ENCODE results near the gene WWOX.

Gene WWOX

DNA sequence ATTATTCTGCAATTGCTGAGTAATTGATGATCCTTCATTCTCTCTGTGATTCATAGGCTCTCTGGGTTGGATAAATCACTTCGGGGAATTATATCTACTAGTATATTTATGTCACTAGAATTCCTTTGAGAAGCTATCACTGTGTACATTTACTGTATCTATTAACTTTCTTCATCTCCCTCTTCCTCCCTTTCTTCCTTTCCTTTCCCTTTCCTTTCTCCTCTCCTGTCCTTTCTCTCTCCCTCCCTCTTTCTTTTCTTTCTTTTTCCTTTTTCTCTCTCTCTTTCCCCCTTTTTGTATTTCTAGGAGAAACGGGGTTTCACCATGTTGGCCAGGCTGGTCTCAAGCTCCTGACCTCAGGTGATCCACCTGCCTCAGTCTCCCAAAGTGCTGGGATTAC lies 711.8 kb downstream of the WWOX start:
- no peak for DNase-seq (ENCODE audit: low spot score)

DNA sequence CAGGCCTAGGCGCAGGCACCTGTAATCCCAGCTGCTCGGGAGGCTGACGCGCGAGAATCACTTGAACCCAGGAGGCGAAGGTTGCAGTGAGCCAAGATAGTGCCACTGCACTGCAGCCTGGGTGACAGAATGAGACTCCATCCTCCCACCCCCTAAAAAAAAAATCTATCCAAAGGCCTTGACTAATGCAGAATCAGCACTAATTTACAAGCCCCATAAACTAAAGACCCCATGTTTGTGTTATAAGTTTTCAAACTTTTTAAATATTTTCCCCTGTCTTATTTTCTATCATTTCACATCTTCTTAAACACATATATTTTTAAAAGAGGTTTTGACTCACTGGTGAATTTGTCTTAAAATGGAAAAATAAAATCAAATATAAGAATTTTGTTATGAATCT lies 713.1 kb downstream of the WWOX start:
- DNase-seq (ENCODE audit: low spot score), result no peak

DNA sequence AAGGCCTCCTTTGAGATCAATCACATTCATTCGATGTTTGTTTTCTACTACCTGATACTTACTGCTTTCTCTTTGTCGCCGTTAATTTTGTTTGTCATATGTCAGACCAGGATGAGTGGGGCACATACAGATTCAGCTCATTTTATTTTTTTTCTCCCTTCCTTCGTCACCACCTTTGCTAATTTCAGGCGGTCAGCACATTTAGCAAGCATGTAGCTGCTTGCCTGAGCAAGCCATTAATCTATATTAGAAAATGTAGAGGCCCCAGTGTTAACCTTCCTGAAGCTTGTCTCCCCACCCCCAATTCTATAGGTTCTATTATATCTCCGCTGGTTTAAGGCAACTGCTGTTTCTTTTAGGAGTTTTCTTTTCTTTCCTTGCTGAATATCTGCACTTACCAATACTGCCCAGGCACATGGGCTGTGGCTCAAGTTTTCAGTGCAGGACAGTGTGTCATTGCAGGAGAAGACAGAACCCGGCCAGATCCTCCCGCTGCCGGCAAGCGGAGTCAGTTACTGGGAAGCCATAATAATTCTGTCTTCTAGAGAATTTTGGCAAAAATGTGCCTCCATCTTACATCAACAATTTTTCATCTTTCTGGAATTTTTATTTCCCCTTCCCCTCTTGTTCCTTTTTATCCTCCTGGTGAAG lies 714.3 kb downstream of the WWOX start:
- DNase-seq (ENCODE audit: low spot score), result no peak

DNA sequence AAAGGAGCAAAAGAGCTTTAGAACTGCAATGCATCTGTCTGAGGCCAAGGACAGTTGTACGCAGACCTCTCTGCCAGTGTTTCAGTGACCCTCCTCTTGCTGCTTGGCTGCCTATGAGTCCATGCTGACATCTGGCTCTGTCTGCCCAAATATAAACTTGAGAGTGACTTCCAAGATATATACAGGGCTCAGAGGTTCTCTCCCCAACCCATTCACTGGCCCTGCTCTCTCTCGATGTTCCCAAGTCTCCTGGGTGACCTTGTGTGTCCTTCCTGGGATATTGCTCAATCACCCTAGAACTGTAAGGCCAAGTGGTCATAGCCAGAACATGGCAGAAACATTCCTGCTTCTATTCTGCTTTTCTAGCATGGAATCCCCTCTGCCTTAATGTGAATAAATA lies 716.3 kb downstream of the WWOX start:
- DNase-seq (ENCODE audit: low spot score), result no peak

DNA sequence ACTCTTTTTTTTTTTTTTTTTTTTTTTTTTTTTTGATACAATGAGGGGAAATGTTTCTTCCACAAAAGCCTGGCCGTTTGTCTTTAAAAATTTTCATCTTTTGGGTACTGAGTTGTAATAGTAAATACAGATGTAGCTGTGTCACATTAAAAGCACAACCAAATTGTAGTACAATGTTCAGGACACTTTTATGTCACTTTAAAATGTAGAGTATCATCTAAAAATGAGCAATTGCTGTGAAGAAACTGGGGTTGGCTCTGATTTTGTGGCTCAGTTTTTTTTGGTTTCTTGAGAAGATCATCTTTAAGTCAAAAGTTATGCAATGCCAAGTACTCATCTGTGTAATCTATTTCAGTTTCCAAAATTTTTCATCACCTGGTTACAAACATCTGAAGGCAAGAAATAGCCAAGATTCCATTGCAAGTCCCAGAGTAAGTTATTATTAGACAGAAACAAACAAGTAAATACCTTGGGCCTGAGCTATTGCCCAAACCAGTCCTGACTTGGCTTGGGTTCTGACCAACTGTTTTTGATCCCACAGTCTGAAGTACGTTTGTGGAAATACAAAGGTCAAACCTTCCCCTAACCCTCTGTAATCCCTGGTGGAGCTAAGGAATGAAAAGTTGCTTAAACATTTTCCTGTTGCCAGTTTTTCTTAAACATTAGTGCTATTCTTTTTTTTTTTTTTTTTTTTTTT lies 717.2 kb downstream of the WWOX start:
- DNase-seq (ENCODE audit: low spot score), result no peak

DNA sequence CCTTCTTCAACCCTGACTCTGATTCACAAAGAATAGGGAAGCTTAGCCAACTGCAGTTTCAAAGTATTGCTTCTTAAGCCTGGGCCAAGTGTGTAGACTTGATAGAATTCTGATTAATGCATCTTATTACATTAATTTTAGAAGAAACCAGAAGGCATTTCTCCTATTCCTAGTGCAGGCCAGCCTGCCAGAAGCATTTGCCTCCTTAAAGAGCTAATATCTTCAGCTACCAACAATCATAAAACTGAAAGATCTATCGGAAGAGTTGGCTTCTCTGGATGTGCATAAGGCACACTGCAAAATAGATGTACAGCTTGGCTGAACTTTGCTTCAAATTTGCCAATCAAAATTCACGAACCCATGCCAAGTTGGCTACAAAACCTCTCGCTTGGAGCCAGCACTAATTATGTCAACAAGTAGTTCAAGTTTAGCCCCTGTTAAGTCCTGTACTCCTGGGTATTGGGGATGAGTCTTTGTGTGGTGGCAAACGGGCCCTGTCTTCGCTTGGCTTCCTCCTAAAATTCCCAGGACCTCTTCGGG lies 717.8 kb downstream of the WWOX start:
- no peak for DNase-seq (ENCODE audit: low spot score)

DNA sequence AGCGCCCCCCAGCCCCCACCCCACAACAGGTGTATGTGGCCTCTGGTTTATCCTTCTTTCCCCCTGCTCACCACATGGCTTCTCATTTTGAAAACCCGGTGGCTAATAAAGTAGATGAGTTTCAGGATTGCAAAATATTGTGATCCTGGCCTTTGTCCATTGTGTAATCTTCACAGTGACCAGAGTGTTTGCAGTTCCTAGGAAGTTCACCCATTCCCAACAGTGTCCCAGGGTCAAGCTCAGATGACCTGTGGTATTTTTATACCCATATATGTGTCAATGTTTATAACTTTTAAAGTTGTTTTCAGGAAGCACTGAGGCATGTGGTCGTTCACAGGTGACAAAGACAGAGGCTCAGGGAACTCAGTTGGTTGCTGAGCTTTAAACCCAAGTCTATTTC lies 721.9 kb downstream of the WWOX start:
- DNase-seq (ENCODE audit: low spot score), result no peak

DNA sequence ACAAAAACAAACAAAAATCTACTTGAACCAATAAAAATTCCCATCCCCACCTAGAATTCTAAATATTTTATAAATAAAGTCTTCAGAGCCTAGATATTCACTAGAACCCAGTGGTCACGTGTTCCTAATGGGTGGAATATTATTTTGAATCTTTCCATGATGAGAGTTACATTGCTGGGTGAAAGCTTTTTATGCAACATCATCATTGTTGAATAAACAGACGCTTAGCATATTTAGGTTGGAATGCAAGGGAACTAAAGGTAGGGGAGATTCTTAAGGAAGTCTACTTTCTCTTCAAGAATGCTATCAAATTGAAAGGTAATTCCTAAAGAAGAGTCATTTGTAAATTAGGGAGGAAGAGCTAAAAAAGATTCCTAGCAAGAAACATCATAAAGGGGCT lies 723.1 kb downstream of the WWOX start:
- DNase-seq (ENCODE audit: low spot score), result no peak

DNA sequence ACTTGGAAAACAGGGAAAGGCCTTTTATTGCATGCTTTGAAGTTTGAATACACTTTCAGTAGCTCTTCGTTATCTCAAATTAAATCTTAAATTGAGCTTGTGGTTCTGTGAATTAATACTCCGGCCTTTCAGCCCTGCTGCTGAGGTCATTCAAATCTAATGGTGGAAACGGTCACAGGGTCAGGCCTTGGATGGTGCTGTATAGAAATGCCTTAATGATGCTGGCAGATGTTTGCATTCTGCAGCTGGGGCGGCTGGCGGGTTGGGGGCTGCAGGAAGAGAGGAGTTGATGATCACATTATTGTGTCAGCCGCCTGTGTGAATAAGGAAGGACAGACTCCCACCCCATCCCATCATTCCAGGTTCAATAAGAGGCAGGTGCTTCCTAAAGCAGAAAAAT lies 723.6 kb downstream of the WWOX start:
- no peak for DNase-seq (ENCODE audit: low spot score)

DNA sequence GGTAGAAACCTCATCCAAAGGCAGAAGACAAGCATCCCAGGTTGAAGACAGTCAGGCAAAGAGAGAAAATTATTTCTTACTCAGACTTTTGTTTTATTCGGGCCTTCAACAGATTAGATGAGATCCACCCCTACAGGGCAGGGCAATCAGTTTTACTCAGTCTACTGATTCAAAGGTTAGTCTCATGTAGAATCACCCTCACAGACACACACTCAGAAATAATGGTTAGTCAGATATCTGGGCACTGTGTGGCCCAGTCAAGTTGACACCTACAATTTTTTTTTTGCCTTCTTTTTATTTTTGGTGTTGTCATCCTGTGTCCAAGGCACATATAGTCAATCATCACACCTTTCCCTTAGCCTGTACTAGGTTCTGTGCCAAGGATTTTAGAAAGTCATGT lies 729.8 kb downstream of the WWOX start:
- no peak for DNase-seq (ENCODE audit: low spot score)

DNA sequence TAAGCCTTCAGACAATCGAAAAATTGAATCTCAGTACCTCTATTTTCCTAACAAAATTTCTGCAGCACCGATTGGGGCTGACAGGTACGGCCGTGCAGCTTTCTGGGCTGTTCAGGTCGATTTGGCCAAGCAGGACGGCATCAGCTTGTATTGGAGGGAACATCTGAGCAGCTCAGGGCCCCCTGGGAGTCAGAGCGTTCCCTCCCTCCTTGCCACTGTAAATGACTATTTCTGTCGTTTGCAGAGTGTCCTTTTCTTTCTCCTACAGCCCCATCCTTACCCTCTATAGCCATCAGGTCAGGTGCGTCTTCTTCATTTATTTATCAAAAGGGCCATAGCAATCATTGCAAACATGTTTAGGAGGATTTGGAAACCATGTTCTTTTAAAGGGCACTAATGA lies 731.1 kb downstream of the WWOX start:
- no peak for DNase-seq (ENCODE audit: low spot score)

DNA sequence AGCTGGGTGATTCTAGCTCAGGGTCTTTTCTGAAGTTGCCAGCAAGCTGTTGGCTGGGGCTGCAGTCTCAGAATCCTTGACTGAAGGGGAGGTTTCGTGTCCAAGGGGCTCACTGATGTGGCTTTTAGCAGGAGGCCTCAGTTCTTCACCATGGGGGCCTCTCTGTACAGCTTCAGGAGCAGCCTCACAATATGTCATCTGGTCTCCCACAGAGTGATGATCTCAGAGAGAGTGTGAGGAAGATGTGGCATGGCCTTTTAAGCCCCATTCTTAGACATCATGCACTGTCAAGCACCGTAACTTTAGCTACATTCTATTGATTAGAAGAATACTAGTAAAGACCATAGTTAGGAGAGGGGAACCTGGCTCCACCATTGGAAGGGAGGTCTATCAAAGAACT lies 732.6 kb downstream of the WWOX start:
- no peak for DNase-seq (ENCODE audit: low spot score)

DNA sequence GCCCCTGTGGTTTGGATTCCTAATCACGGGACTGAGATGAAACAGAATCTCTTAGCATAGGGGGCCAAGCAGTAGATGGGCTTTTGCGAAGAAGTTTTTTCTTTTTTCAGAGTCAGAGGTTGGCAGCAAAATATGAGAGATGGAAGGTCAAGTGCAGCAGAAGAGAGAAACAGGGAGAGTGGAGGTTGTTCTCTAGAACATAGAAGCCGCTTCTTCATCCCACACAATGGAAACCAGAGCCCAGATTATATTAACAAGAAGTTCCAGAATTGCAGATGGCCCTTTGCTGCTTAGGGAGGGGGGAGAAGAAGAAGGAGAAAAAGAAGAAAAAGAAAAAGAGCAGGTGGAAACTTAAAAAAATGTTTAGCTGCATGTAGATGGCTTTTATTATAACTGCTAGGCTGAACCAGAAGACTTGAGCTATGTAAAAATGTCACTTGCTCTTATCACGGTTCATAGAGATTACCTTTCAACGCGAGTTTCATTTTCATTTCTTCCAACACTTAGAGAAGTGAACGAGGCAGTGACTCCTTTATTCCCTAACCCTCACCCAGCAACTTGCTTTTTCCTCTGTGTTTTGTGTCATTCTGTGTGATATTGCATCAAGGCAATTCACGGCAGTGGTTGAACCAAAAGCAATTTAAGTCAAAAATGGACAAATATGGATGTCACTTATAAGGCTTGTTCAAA lies 737.5 kb downstream of the WWOX start:
- no peak for DNase-seq (ENCODE audit: low spot score)

DNA sequence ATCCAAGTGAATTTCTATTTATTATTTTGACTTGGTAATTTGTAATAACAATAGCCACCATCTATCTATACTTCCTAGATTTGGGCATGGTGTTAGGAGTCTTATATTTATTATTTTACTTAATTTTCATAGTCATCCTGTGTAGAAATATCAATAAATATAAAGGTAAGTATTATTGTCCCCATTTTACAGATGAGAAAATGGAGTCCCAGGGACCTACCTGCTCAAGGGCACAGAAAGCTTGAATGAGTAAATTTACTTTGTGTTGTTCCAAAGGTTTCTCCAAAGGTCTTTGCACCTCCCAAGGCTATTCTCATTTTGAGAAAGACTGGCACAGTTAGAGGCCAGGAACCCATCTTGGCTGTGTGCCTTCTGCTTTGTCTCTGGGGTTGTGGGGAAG lies 738.3 kb downstream of the WWOX start:
- DNase-seq (ENCODE audit: low spot score), result no peak

DNA sequence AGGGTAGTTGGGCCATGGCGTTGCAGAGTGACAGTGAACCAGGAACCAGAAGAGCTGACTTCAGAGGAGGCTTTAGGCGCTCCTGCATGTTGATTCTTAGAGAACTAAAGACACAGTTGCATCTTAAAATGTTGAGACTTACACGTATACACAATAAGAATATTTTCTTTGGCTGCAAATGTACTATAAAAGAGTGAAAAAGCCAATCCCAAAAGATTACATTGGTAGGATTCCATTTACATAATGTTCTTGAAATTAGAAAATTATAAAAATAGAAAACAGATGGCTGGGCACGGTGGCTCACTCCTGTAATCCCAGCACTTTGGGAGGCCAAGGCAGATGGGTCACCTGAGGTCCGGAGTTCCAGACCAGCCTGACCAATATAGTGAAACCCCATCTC lies 738.8 kb downstream of the WWOX start:
- DNase-seq (ENCODE audit: low spot score), result no peak

DNA sequence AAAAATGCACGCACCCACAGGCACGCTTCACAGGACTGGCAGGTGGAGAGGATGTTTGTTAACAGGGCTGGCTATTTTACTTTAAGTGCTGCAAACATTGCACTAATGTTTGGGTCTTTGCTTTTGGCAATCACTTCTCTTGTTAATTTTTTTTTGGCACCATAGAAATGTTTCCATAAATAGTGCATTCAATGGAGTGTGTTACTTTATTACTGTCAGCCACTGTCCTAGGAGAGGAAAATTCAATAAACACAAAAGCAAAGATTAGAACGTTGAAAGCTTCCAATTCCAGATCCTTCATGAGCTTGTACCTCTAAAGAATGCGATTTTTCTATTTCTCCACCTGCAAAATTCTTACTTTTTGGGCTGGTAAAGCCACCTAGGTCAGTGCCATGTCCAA lies 743.5 kb downstream of the WWOX start:
- DNase-seq (ENCODE audit: low spot score), result no peak

DNA sequence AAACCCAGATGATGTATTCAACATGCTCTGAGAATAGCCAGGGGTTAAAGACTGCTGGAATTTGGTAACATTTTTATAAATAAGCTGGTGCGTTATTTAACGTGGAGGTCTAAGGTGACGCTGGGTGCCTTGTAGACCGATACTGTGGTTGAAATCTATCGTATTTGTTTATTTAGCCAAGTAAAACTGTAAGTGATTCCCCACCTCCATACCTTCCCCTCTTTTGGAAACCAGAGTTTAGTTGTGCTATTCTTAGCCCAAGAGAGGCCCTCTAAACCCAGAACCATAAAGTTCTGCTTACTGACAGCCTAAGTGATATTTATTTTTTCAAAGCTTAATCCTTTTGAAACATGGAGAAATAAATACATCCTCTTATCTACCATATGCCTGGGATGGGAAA lies 744.5 kb downstream of the WWOX start:
- no peak for DNase-seq (ENCODE audit: low spot score)

DNA sequence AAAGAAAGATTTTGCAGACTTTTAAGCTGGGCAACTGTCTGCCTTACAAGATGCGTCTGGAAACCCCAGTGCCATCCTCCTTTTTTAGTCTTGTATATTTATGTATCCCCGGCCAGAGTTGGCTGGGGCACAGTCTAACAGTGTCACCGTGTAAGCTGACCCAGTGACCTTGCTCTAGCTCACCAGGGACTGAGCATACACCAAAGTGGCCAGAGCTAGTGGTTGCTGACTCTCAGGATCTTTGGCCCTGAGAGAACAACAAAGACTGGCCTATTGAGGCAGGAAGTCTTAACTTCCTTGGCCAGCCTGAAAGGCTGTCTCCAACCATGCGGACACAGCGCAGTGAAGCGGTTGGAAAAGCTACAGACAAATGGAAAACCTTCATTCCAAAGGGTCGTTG lies 745.2 kb downstream of the WWOX start:
- no peak for DNase-seq (ENCODE audit: low spot score)

DNA sequence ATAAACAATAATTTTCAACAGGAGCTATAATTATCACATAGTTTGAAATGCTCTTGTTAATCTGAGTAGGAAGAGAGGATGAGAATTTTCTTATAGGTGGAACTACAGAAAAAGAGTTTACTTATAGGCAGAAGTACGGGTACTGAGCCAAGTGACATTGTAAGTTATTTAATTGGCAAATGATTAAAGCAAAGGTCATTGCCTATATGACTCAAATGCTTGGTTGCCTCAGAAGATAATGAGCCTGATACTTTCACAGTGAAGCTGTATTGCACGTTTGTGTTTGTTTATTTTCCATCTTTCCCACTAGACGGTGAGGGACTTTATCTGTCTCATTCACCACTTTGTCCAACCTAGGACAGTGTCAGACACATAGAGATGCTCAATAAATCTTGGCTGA lies 751.8 kb downstream of the WWOX start:
- no peak for DNase-seq (ENCODE audit: low spot score)

DNA sequence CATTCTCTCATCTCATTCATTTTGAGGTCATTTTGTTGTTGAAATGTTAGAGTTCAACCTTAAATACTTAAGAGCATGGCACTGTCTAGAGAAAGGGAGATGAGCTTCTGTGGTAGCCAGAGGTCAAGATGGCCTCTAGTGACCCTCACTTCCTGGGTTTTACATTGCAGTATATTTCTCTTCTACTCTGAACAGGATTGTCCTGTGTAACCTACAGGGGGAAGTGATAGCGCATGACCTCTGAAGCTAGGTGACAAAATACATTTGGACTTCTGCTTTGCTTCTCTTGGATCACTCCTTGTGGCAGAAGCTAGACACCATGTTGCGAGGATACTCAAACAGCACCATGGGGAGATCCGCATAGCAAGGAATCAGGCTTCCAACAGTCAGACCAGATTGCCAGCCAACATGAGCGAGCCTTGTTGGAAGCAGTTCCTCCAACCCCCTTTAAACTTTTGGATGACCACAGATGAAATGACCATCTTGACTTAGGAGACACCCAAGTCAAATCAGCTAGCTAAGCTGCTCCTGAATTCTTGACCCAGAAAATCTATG lies 752.7 kb downstream of the WWOX start:
- DNase-seq (ENCODE audit: low spot score), result no peak

DNA sequence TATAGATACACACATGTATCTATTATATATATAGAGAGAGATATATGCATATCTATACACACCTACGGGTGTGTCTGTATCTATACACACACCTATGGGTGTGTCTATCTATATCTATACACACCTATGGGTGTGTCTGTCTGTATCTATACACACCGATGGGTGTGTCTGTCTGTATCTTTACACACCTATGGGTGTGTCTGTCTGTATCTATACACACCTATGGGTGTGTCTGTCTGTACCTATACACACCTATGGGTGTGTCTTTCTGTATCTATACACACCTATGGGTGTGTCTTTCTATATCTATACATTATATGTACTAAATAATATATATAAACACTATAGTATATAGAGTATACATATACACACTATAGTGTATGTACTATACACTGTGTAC lies 762.6 kb downstream of the WWOX start:
- no peak for DNase-seq (ENCODE audit: low spot score)

DNA sequence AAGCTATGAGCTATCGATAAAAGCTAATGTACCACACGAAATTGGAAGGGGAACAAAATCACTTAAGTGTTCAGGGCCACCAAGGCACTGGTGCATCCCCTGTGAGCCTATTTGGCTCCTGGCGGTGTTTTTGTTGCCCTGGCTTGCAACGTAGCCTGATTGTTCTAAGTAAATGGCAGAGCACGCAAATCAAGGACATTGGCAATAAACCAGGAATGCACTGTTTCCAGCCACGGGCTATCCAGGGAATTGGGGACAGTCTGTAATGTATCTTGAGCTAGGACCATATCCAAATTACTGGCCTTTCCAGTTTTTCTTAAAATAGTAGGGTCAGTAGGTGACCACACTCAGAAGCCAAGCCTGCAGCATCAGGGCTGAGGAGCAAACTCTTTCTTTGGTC lies 767.1 kb downstream of the WWOX start:
- DNase-seq (ENCODE audit: low spot score), result no peak

DNA sequence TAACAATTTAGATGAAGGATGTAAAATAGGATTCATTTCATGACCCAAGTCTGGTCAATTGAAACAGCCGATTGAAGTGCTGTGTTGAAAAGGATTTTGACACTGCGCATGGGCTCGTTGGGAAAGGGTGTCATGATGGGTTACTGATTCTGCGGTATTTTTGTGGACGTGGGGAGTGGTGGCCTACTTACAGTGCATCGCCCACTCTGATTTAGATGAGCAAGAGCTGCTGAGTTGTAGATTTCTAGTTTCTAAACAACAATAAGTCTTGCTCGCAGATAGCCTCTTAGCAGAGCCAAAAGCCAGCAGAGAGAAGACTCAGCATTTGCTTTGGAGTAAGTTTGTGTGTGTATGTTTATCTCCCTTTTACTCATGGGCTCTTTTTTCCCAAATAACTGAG lies 770.0 kb downstream of the WWOX start:
- no peak for DNase-seq (ENCODE audit: low spot score)
